Measurements from ENCODE around the gene SHMT2.

- TF ChIP-seq, protein P1, sequence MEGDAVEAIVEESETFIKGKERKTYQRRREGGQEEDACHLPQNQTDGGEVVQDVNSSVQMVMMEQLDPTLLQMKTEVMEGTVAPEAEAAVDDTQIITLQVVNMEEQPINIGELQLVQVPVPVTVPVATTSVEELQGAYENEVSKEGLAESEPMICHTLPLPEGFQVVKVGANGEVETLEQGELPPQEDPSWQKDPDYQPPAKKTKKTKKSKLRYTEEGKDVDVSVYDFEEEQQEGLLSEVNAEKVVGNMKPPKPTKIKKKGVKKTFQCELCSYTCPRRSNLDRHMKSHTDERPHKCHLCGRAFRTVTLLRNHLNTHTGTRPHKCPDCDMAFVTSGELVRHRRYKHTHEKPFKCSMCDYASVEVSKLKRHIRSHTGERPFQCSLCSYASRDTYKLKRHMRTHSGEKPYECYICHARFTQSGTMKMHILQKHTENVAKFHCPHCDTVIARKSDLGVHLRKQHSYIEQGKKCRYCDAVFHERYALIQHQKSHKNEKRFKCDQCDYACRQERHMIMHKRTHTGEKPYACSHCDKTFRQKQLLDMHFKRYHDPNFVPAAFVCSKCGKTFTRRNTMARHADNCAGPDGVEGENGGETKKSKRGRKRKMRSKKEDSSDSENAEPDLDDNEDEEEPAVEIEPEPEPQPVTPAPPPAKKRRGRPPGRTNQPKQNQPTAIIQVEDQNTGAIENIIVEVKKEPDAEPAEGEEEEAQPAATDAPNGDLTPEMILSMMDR (conservative IDR thresholded peaks at IDR 0.05; ENCODE audit: low read depth, low read length): no peak
- TF ChIP-seq RAD21 (IDR thresholded peaks at IDR 0.05; ENCODE audit: low read length): no peak
- no peak for TF ChIP-seq RCOR1 (IDR thresholded peaks at IDR 0.05; ENCODE audit: insufficient replicate concordance, low read length)
- TF ChIP-seq POLR2A (IDR thresholded peaks at IDR 0.05; ENCODE audit: low read depth, low read length): no peak
- no peak for TF ChIP-seq ELK1 (IDR thresholded peaks at IDR 0.05; ENCODE audit: borderline replicate concordance, low read depth, low read length)
- TF ChIP-seq MAFK (IDR thresholded peaks at IDR 0.05; ENCODE audit: low read depth, low read length): no peak
- no peak for TF ChIP-seq CEBPB (IDR thresholded peaks at IDR 0.05; ENCODE audit: low read depth, low read length)
- TF ChIP-seq BHLHE40 (IDR thresholded peaks at IDR 0.05; ENCODE audit: low read depth, low read length): no peak
- no peak for TF ChIP-seq MAZ (IDR thresholded peaks at IDR 0.05; ENCODE audit: borderline replicate concordance, low read depth, low read length)
- no peak for TF ChIP-seq USF2 (IDR thresholded peaks at IDR 0.05; ENCODE audit: low read depth, low read length)
- TF ChIP-seq NFE2L2 (IDR thresholded peaks at IDR 0.05; ENCODE audit: low read depth, low read length): no peak
- no peak for TF ChIP-seq SMC3 (IDR thresholded peaks at IDR 0.05; ENCODE audit: low read depth, low read length)
These were observed 1.9 kb downstream of the SHMT2 start for GRCh38 chr12:57231276-57232021.

Data from IMR-90 (cell line).